Myocyte (in vitro differentiated cells): Measurements from ENCODE around the gene SLC25A21. TPM values are rescaled to one million over a fixed set of nuclear protein-coding genes. Genes with fewer than 3 reads are reported as not detected.
"Not testable (repeated sequence)": the region's sequence is repeated elsewhere in the genome, so short reads cannot be mapped to it uniquely, and the experiment has no call there.

Experiments used
- DNase-seq: peaks from one replicate; pipeline ENCODE4 v3.0.0-alpha.2; 2012; ENCODE audit warnings: low read depth
- total RNA-seq: library from RNA; depleted of rRNA; stranded (reverse); fragments of >200 nt; gene quantifications from 2 replicates; pipeline ENCODE4 v1.2.3, GENCODE V29; 2014

Gene SLC25A21
- total RNA-seq, 1 donor from 2014 or later = 0.91 TPM

DNA sequence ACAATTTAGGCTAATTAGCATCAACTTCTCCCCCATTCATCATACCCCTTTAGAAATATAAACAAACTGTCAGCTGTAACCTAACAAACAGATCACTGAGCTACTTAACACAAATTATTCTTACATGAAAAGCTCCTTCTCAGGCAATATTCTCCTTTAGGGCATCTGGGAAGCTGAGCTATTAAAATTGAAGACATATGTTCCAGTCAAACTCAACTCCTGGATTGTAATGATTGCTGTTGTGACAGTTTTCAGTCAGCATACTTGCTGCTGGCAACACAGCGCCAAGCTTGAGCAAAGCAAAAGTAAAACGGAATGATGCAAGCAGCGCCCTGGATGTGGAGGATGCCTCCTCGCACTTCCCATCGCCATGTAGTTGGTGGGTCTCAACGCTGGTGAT is 82.4 kb downstream of the SLC25A21 start:
- DNase-seq = no peak

GRCh38 chr14:37089410-37089809 is 83.0 kb downstream of the SLC25A21 start:
- no peak for DNase-seq

DNA sequence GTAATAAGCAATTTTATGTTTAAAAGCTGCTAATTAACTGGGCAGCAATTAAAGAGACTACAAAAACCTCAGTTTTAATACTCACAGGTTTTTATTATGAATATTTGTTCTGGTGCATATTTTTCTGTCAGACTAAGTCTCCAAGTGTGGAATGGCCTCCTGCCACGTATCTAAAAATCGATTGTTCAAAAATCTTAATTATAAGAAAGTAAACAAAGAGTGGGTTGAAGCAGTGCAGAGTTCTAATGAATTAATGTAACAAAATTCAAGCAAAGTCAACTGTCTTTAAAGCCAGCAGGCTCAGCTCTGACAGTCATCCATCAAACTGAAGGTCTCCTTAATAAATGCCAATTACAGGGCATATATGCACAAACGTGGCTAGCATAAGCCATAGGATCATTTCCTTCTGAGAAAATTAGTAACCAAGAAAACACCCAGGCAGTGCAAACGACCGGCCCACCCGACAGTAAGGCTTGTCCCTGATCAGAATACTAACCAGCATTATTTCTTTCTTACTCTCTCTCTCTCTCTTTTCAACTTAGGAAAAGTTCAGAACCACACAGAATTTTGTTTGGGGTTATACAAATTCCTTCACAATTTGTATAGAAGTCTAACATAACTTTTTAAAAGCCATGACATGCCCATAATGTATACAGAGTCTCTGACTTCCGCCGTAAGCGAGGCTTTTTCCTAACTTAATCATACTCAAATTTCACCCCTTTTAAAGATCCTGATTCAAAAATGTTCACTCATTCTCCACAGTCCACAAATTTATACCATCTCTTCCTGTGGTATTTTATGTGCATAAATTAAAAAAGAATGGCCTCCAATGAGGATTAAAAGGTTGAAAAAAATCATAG is 83.8 kb downstream of the SLC25A21 start:
- DNase-seq = no peak

GRCh38 chr14:37087520-37087919 is 84.9 kb downstream of the SLC25A21 start:
- no peak for DNase-seq

DNA sequence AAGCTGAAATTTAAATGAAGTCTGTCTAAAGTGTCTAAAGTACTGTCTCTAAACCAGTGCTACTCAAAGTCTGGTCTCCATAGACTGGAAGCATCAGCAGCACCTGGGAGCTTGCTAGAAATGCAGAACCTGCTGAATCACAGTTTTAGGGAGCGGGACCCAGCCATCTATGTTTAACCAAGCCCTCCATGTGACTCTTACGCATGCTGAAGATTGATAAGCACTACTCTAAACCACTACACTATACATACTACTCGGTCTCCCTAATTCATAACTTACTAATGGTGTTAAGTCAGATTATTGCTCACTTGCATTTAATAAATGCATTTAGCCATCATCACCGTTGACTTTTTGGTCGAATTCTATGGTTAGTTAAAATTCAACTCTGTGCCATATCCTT is 88.8 kb downstream of the SLC25A21 start:
- DNase-seq = no peak

GRCh38 chr14:37082449-37082848 is 90.0 kb downstream of the SLC25A21 start:
- DNase-seq = no peak

DNA sequence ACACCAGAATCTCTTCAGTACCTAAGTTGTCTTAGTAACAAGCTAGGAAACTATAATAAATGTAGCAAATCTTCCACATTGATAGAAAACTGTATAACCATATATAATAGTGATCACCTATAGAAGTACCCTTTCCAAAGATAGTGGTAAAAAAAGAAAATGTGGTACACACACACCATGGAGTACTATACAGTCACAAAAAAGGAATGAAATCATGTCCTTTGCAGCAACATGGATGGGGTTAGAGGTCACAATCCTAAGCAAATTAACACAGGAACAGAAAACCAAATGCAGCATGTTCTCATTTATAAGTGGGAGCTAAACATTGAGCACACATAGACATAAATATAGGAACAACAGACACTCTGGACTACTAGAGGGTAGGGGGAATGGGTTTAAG is 90.5 kb downstream of the SLC25A21 start:
- no peak for DNase-seq

GRCh38 chr14:37081218-37081617 is 91.2 kb downstream of the SLC25A21 start:
- no peak for DNase-seq

- DNase-seq = peak; percentile 83
Observed at GRCh38 chr14:37078131-37078530, 94.3 kb downstream of the SLC25A21 start.

DNA sequence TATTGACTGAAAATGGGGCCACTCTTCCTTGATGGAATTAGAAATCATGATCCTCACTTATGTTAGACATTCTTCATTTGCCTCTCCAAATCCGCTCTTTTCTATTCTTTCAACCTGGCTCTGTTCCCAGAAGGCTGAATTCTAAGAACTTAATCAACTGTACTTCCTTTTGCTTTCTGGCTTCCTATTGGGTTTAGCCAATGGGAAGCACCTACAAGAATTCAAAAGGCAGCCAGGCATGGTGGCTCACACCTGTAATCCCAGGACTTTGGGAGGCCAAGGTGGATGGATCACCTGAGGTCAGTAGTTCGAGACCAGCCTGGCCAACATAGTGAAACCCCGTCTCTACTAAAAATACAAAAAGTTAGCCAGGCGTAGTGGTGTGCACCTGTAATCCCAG is 98.1 kb downstream of the SLC25A21 start:
- not testable (repeated sequence) for DNase-seq

GRCh38 chr14:37063467-37064240 is 108.8 kb downstream of the SLC25A21 start:
- DNase-seq = peak; percentile 22

DNA sequence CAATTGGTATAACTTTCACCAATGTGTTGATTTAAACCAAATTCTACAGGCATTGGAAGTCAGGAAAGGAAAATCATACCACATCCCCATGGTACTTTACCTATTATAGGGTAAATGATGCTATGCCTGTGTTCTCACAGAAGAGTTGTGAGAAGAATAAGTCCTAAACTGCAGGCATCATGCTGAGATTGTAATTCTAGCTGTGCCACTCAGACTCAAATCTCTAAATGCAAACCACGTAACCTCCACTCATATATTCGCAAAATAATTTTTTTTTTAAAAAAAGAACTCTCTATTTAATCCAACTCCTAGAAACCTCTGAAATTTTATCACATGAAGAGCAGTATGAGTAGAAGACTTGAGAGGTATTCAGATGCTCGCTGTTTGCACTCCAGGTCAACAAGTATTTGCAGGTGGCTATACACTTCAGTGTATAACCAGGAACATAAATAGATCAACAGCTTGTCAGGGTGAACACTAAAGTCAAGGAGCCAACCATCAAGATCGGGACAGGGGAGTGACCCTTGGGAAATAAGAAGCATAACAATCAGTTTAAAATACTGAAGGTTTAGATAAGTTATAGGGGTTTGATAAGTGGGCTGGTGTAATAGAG is 110.1 kb downstream of the SLC25A21 start:
- DNase-seq = no peak

DNA sequence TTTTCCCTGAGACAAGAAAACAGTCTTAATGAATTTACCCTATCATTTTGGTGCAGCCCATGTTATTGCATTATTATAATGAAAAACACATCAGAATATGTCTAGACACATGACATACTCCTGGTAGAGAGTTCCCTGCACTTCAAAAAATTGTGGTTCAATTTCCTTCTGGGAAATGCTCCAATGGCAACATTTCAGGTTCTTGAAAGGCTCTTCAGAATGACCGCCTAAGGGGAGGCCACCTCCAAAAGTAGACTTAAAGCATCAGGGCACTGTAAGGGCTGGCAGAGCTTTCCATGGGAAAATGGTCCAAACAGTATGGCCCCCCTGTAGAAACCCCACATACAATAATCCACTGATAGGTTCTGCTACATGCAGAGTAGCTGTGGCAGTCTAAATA is 110.7 kb downstream of the SLC25A21 start:
- DNase-seq = no peak

DNA sequence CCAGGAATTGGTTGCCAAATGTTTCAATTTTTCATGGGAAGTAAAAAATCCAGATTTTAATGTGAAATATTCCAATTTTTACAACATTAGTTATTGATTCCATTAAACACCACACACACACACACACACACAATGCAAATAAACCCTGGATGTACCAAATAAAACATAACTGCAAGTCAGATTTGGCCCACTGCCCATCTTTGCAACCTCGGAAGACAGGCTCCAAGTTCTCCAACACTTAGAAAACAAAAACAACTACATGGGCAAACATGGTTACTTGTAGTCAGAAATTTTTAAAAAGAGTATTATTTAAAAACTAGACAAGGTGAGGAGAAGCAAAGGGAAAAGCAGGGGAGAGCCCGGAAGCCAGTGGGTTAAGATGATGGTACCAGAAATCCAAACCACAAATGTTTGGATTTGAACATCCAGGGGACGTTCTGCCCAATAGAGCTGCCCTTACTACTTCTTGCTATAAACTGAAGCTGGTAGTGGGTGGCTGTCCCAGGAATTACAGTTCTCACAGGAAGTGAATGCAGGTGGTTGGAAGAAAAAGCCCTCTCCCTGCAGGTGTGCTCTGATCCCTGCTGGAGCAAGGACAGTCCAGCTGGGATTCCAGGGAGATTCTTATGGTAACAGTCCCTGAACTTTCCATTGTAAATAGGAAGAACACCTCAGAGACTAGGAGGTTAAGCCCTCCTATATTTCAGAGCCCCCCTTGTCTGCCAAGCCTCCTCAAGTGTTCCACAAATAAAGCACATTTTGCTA is 111.7 kb downstream of the SLC25A21 start:
- no peak for DNase-seq

- DNase-seq = no peak
Observed at GRCh38 chr14:37057776-37058175, 114.6 kb downstream of the SLC25A21 start.

DNA sequence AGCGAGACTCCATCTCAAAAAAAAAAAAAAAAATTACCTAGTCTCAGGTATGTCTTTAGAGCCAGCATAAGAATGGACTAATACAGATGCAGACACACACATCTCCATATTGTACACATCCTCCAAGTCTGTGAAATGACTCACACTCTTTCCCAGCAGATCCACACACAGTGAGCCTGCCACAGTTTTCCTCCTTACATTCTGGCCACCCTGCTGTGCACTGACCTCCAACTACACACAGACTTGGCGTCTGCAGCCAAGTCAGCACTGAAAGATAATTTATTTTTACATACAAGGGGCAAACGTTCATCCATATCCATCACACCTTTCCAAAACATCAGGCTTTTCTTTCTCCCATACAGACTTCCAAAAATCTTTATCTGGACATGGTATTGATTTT is 115.9 kb downstream of the SLC25A21 start:
- no peak for DNase-seq

GRCh38 chr14:37054869-37055268 is 117.5 kb downstream of the SLC25A21 start:
- no peak for DNase-seq

DNA sequence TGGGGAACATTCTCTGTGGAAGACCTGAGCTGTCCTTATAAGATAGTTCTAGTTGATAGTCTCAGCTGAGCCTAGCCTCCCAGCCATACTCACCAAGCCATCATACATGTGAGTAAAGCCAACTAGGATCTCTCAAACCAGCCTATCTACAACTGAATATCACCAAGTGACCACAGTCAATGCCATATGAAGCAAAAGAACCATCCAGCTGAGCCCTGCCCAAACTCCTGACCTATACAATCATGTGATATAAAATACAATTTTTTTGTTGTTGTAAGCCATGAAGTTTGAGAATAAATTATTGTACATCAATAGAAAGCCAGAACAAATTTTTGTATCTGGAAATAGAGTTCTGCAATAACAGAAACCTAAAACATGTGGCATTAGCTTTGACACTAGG is 118.3 kb downstream of the SLC25A21 start:
- no peak for DNase-seq

DNA sequence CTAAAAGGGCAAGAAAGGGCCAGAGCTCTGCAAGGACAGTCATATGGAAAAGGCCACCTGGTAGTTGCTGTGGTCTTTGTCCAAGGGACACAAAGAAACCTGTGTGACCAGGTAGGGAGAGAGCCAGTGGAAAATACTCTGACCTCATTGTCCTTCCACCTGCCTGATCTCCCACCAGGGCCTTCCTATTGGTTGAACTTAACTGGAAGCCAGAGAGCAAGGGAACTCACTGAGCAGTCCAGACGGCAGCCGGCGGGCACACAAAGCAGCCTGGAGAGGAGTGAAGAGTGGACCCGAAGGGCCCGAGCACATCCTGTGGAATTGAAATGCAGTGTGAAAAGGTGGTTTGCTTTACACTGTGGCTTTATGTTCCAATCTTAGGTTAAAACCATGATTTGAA is 120.7 kb downstream of the SLC25A21 start:
- no peak for DNase-seq

DNA sequence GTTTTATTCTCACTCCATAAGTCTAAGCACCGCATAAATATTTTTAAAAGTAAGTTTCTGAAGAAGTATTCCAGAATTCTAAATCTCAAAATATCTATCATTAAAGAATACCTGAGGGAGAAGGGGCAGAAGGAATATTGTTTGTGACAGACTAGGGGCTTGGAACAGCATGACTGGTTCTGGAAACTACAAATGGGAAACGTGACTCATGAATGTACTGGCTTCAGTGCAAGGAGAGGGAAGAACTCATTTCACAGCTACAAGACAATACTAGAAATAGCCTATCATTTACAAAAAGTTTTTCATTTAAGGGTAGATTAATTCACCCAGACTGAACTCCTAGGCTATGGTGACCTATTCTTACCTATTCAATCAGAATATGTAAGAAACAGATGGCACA is 121.3 kb downstream of the SLC25A21 start:
- no peak for DNase-seq

GRCh38 chr14:37048666-37049071 is 123.7 kb downstream of the SLC25A21 start:
- DNase-seq = no peak
